ENCODE measurements around the gene DCTPP1.

GRCh38 chr16:30478766-30479478 lies 49.1 kb upstream of the DCTPP1 start:
- no peak for TF ChIP-seq POLR2A (IDR thresholded peaks at IDR 0.05)
- TF ChIP-seq, protein P1, sequence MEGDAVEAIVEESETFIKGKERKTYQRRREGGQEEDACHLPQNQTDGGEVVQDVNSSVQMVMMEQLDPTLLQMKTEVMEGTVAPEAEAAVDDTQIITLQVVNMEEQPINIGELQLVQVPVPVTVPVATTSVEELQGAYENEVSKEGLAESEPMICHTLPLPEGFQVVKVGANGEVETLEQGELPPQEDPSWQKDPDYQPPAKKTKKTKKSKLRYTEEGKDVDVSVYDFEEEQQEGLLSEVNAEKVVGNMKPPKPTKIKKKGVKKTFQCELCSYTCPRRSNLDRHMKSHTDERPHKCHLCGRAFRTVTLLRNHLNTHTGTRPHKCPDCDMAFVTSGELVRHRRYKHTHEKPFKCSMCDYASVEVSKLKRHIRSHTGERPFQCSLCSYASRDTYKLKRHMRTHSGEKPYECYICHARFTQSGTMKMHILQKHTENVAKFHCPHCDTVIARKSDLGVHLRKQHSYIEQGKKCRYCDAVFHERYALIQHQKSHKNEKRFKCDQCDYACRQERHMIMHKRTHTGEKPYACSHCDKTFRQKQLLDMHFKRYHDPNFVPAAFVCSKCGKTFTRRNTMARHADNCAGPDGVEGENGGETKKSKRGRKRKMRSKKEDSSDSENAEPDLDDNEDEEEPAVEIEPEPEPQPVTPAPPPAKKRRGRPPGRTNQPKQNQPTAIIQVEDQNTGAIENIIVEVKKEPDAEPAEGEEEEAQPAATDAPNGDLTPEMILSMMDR (IDR thresholded peaks at IDR 0.05), result no peak

Data from lower leg skin (tissue), 3 donors.